Coronary artery (tissue), 2 donors: Measurements from ENCODE around the gene RBM46.

Experiments
- DNase-seq: peaks from one replicate; pipeline ENCODE4 v3.0.0-alpha.2; 2017; ENCODE audit warnings: low spot score
- H3K27ac ChIP-seq, 2 donors: fragments of 200-600 bp; sonication (generic); one replicate each; pipeline ENCODE4 v1.5.1; 2016 to 2019
- H3K4me3 ChIP-seq: fragments of 200-600 bp; sonication (generic); 2 replicates; pipeline ENCODE4 v1.5.1; 2016; ENCODE audit warnings: mild to moderate bottlenecking, moderate library complexity
- CTCF ChIP-seq: fragments of 200-600 bp; sonication (generic); IDR thresholded peaks from one replicate; pipeline ENCODE4 v1.5.1; 2019; ENCODE audit warnings: antibody characterized with exemption

RBM46 gene

GRCh38 chr4:154836030-154836429 is 55.0 kb downstream of the RBM46 start:
- Histone ChIP-seq H3K4me3 (no peak overlapping the region), H3K27ac (no peak overlapping the region)
- no peak for TF ChIP-seq CTCF
- no peak for DNase-seq

GRCh38 chr4:154836513-154836912 is 55.4 kb downstream of the RBM46 start:
- DNase-seq, result no peak

DNA sequence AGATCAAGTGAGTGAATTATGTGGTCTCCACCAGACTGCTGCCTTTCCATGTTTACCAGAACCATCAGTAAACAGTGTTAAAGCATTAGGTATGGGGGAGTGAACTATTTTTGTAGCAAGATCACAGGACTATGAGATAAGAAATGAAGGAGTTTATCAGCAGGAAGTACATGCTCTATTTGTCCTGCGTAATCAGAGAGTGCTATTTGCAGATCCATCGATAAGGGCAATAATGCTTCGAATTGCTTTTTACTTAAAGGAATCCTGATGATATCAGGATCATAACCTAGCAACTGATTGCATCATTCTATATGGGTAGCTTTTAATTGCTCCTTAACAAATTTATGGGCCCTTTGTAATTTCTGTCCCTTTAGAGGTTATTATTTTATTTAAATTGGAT is 57.1 kb downstream of the RBM46 start:
- Histone ChIP-seq H3K27ac (no peak overlapping the region), H3K4me3 (no peak overlapping the region)
- no peak for DNase-seq
- no peak for TF ChIP-seq CTCF

More at GRCh38 chr4:154836513-154836912, 55.4 kb downstream of the RBM46 start:
- Histone ChIP-seq H3K27ac (no peak overlapping the region), H3K4me3 (no peak overlapping the region)
- TF ChIP-seq CTCF, result no peak

- H3K27ac ChIP-seq, result no peak overlapping the region
- no peak for TF ChIP-seq CTCF
Observed at GRCh38 chr4:154838694-154839093, 57.6 kb downstream of the RBM46 start.

DNA sequence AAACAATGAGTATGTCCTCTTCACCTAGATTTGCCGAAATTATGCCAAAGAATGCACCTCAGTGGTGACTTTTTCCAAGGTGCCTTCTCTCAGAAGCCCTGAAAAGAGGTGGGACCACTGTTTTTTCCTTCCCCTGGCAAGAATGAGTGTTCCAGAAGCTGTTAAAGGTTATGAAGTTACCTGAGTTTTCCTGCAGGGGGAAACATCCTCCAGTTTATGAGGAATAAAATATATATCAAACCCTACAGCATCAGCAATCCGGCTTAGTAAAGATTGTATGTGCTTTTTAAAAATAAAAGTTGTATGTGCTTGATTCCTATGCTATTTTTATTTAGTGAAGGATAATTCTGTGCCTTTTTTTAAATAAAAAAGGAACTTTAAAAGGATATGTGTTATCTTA is 73.3 kb downstream of the RBM46 start:
- DNase-seq, result no peak
- Histone ChIP-seq H3K27ac (no peak overlapping the region), H3K4me3 (no peak overlapping the region)
- no peak for TF ChIP-seq CTCF

More at GRCh38 chr4:154838694-154839093, 57.6 kb downstream of the RBM46 start:
- DNase-seq, result no peak
- H3K4me3 ChIP-seq, result no peak overlapping the region

DNA sequence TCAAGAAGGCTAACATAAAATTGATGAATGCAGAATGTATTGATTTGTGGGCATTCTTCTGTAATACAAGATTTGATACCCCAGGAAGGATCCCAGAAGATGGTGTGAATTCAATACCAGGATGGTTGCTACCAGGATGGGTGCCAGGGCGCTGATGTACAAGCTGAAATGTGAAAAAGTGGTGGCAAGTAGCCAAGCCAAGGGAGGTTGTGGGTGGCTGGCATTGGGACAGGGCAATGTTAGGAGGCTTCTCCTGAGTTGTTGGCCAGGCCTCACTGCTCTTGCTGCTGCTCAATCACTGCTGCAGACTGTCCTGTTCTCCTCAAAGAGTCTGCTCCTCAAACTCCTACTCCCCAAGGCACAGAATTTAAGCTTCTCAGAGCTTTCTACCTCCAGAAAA is 77.1 kb downstream of the RBM46 start:
- Histone ChIP-seq H3K27ac (no peak overlapping the region), H3K4me3 (no peak overlapping the region)
- DNase-seq, result no peak
- TF ChIP-seq CTCF, result no peak

GRCh38 chr4:154868414-154869194 is 87.5 kb downstream of the RBM46 start:
- Histone ChIP-seq H3K27ac (no peak overlapping the region), H3K4me3 (no peak overlapping the region)
- no peak for TF ChIP-seq CTCF
- no peak for DNase-seq
